T1000 (cell line): ENCODE measurements around the gene CABP7.

Source experiments
- DNase-seq: peaks from one replicate; lab custom pipeline; 2025; ENCODE audit warnings: mixed read lengths; lab: John Stamatoyannopoulos, UW

CABP7 gene

GRCh38 chr22:29773233-29773632 lies 53.4 kb downstream of the CABP7 start:
- no peak for DNase-seq

- DNase-seq: no peak
Observed at GRCh38 chr22:29780220-29780619, 60.4 kb downstream of the CABP7 start.

GRCh38 chr22:29780748-29781676 lies 61.2 kb downstream of the CABP7 start:
- peak; percentile 52 for DNase-seq
